GM21737 (cell line): Measurements from ENCODE around the gene ZIC1.

Source experiments
- ATAC-seq: cut with Tn5 transposase; IDR thresholded peaks from one replicate; pipeline ENCODE4 v1.9.1; 2021; ENCODE audit warnings: mild to moderate bottlenecking, moderate library complexity; ENCODE audit not compliant: unreplicated experiment

The ZIC1 gene

GRCh38 chr3:147408188-147409100 is 721 bp upstream of the ZIC1 start:
- no peak for ATAC-seq

DNA sequence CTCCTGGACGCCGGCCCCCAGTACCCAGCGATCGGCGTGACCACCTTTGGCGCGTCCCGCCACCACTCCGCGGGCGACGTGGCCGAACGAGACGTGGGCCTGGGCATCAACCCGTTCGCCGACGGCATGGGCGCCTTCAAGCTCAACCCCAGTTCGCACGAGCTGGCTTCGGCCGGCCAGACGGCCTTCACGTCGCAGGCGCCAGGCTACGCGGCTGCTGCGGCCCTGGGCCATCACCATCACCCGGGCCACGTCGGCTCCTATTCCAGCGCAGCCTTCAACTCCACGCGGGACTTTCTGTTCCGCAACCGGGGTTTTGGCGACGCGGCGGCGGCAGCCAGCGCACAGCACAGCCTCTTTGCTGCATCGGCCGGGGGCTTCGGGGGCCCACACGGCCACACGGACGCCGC is 956 bp downstream of the ZIC1 start:
- ATAC-seq: no peak

DNA sequence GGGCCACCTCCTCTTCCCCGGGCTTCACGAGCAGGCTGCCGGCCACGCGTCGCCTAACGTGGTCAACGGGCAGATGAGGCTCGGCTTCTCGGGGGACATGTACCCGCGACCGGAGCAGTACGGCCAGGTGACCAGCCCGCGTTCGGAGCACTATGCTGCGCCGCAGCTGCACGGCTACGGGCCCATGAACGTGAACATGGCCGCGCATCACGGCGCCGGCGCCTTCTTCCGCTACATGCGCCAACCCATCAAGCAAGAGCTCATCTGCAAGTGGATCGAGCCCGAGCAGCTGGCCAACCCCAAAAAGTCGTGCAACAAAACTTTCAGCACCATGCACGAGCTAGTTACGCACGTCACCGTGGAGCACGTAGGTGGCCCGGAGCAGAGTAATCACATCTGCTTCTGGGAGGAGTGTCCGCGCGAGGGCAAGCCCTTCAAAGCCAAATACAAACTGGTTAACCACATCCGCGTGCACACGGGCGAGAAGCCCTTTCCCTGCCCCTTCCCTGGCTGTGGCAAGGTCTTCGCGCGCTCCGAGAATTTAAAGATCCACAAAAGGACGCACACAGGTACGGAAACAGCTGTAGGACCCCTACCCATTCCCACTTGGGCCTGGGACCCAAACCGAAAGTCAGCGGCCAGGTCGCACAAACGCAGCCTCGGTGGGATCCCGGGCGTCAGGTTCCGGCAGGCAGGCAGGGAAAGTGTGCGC is 1.5 kb downstream of the ZIC1 start:
- no peak for ATAC-seq

DNA sequence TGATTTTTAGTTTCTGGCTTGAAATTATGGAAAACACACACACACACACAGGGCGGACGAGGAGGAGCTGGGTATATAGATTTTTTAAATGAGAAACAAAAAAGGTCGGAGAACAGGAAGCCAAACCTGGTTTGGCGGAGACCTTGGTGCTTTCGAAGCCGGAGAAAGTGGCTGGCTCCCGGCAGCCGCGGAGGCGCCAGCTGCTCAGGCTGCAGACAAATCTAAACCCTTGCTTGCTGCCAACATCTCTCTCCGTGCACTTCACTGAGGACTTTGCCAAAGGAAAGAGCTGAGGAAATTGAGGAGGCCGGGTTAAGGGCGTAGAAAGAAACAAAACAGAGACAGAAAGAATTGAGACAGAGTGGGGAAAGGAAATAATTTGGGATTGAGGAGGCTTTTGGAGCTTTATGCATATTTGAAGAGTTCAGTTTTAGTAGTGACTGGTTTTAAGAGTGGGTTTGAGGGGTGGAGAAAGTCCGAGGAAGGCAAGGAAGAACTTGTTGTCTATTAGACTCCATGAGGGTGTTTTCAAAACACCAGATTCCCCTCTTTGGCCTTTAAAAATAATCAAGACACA is 2.2 kb downstream of the ZIC1 start:
- no peak for ATAC-seq

DNA sequence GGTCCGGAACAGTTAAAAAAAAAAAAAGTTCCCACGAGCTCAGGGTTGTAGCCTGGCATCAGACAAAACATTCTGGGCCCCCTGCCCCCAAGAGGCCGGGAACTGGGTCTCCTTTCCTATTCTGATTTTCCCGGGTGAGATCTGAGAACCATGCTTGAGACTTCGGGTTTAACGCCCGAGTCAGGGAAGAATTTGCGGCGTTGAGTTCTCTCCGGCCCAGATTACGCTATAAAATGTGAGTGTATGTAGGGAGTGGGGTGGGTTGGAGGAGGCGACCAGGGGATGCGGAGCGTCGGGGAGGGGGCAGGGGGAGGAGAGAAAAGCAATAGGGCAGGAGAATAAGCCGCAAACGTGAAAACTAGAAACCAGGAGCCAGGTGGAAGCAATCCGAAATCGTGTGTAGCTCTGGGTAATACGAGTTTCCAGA is 2.7 kb downstream of the ZIC1 start:
- ATAC-seq: no peak

DNA sequence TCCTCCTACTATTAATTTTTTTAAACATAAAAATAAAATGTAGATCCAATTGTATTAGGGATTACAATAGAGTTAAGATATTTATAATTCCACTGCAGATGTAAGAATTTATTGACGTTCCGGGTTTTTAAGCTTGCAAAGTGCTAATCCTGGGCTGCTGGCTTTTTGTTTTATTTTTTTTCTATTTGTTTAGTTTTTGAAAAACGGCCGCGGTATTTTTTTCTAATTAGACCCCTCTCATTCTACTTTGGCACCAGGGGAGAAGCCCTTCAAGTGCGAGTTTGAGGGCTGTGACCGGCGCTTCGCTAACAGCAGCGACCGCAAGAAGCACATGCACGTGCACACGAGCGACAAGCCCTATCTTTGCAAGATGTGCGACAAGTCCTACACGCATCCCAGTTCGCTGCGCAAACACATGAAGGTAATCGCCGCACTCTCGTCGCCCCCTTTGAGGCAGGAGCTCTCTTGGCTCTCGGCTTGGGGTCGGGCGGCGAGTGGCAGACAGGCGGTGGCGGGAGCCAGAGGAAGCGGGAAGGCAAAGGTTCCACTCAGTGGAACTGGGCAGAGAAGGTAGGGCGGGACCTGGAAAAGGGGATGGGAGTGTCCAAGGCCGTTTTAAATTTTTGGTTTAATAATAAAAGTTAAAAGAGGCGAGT is 3.2 kb downstream of the ZIC1 start:
- no peak for ATAC-seq

- ATAC-seq: no peak
Observed at GRCh38 chr3:147412917-147413685, 3.9 kb downstream of the ZIC1 start.

GRCh38 chr3:147413686-147414389 is 4.7 kb downstream of the ZIC1 start:
- ATAC-seq: no peak

DNA sequence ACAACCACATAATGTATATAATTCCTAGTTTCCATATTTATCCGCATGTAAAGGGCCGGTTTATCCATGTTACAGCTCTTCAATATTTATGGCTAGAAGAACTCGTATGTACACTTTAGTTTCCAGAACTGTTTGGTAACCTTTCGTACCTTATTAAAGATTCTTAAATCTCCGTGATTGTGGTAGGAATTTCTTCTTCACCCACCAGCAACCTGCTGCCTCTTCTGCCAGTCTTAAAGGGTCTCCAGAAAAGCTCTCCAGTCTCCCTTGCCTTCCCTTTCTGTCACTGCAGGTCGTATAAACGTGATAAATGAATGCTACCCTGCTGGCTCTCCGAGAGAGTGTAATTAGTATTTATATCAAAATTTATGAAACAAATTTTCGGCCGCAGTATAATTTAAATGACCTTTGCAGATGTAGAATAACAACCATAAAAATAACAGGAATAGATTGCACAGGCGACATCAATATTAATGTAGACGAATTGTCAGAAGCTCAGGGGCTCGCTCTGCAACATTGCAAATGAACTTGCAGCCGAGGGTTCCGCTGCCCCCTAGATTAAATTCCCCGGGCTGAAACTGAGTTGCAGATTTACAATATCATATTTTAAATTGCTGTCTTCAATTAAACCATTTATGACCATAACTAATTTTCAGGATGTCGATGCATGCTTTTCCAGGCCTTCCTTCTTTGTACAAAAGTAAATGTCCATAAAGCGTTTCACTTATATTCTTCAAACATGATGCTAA is 5.4 kb downstream of the ZIC1 start:
- no peak for ATAC-seq

GRCh38 chr3:147415286-147415685 is 6.1 kb downstream of the ZIC1 start:
- no peak for ATAC-seq

GRCh38 chr3:147415874-147416273 is 6.7 kb downstream of the ZIC1 start:
- ATAC-seq: no peak

DNA sequence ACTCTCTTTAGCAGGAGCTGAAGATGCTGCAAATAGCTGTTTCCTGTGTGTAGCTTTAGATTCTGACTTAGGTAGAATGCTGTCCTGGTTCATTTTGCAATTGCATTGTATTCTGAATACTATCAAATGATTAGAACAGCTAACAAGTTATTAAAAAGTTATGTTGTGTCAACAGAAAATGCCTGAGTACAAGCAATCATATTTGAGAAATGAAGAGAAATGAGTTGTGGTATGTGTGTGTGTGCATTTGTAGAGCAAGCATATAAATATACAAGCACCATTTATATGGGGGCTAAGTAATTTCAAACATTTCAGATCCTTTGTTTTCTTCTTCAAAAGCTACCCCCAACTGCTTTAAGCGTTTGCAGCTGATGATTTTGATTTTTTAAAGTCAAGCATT is 7.8 kb downstream of the ZIC1 start:
- ATAC-seq: no peak

- ATAC-seq: no peak
Observed at GRCh38 chr3:147417551-147418295, 8.6 kb downstream of the ZIC1 start.

DNA sequence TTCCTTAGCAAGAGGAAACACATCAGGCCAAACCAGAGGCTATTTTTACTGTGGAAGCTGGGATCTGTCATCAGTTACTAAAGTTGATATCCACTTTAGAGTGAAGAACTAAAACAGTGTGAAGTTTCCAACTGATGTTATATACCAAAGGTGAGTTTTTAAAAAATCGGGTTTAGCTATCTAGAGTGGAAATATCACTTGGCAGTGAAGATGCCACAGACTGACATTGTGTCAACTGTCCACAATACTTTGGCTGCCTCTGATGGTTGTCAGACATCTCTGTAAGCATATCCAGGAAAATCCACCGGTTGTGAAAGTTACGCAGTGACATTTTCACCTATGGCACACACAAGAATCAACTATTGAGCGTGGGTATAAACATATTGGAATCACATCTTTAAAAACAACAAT is 9.2 kb downstream of the ZIC1 start:
- no peak for ATAC-seq

- ATAC-seq: no peak
Observed at GRCh38 chr3:147418808-147419701, 9.9 kb downstream of the ZIC1 start.

DNA sequence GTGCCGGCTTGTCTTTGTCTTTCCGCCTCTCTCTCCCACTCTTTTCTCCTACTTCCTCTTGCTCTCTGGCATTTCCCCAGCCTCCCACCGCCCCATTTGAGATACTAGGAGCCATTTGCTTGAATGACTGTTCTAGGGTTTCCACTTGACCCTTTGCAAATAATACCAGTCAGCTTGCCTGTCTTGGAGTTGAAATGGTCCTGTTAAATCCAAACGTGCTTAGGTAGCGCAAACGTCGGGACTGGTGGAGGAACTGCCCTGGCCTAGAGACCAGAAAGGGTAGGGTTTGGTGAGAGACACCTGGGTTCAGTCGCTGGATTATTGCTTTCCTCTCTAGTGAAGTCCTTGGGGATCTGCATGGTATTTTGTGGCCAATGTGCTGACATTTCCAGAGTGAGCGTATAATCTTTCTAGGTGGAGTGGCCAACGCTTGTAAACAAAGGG is 10.6 kb downstream of the ZIC1 start:
- no peak for ATAC-seq
